ENCODE measurements around the gene TPK1.

Gene TPK1

GRCh38 chr7:144415858-144416257 is 420.0 kb downstream of the TPK1 start:
- TF ChIP-seq, protein P1, sequence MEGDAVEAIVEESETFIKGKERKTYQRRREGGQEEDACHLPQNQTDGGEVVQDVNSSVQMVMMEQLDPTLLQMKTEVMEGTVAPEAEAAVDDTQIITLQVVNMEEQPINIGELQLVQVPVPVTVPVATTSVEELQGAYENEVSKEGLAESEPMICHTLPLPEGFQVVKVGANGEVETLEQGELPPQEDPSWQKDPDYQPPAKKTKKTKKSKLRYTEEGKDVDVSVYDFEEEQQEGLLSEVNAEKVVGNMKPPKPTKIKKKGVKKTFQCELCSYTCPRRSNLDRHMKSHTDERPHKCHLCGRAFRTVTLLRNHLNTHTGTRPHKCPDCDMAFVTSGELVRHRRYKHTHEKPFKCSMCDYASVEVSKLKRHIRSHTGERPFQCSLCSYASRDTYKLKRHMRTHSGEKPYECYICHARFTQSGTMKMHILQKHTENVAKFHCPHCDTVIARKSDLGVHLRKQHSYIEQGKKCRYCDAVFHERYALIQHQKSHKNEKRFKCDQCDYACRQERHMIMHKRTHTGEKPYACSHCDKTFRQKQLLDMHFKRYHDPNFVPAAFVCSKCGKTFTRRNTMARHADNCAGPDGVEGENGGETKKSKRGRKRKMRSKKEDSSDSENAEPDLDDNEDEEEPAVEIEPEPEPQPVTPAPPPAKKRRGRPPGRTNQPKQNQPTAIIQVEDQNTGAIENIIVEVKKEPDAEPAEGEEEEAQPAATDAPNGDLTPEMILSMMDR (IDR thresholded peaks at IDR 0.05; ENCODE audit: low read length) = no peak
- TF ChIP-seq EZH2 (IDR thresholded peaks at IDR 0.05; ENCODE audit: borderline replicate concordance, low read length) = no peak
- Histone ChIP-seq H3K9me2 (ENCODE audit: low read depth, low read length) (no peaks in the 10 kb centered on the region), H3K9ac (ENCODE audit: low read length) (no peak overlapping the region), H3F3A (ENCODE audit: insufficient read depth, low read length) (no peaks in the 10 kb centered on the region), H3K27ac (ENCODE audit: low read depth, low read length, poor library complexity, severe bottlenecking) (no peak overlapping the region), H3K4me1 (ENCODE audit: insufficient read depth, low read length, severe bottlenecking) (no peaks in the 10 kb centered on the region), H3K79me2 (ENCODE audit: insufficient read depth, low read length) (no peaks in the 10 kb centered on the region), H3K4me2 (ENCODE audit: low read length) (no peak overlapping the region), H3K9me3 (ENCODE audit: low read length) (no peaks in the 10 kb centered on the region), H3K4me3 (ENCODE audit: low read depth, low read length, poor library complexity, severe bottlenecking) (no peak overlapping the region), H4K20me1 (ENCODE audit: insufficient read depth, low read length) (no peaks in the 10 kb centered on the region), H3K27me3 (ENCODE audit: insufficient read depth, low read length) (no peaks in the 10 kb centered on the region), H2AFZ (ENCODE audit: low read length) (no peak overlapping the region), H3K36me3 (ENCODE audit: insufficient read depth, low read length) (no peaks in the 10 kb centered on the region)

DNA sequence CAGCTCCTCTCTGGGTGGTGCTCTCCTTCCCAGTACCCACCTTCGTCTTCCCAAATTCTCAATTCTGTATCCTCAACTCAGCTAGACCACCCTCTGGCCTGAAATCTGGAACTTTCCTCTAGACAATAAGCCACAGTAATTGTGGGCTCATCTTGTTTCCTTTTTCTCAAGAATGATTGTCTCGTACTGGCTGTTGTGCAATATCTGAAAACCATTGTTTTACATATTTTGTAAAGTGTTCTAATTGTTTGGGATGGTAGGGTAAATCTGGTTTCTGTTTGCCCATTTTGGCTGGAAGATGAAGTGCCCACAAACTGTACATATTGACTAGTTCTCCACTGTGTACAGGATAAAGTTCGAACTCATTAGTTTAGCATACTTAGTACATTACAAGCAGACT is 421.0 kb downstream of the TPK1 start:
- Histone ChIP-seq H3K4me2 (ENCODE audit: low read length) (no peak overlapping the region), H3K36me3 (ENCODE audit: insufficient read depth, low read length) (no peaks in the 10 kb centered on the region), H3F3A (ENCODE audit: insufficient read depth, low read length) (no peaks in the 10 kb centered on the region), H3K79me2 (ENCODE audit: insufficient read depth, low read length) (no peaks in the 10 kb centered on the region), H3K4me1 (ENCODE audit: insufficient read depth, low read length, severe bottlenecking) (no peaks in the 10 kb centered on the region), H3K27me3 (ENCODE audit: insufficient read depth, low read length) (no peaks in the 10 kb centered on the region), H3K9ac (ENCODE audit: low read length) (no peak overlapping the region), H3K9me2 (ENCODE audit: low read depth, low read length) (no peaks in the 10 kb centered on the region), H3K4me3 (ENCODE audit: low read depth, low read length, poor library complexity, severe bottlenecking) (no peak overlapping the region), H3K9me3 (ENCODE audit: low read length) (no peaks in the 10 kb centered on the region), H4K20me1 (ENCODE audit: insufficient read depth, low read length) (no peaks in the 10 kb centered on the region), H2AFZ (ENCODE audit: low read length) (no peak overlapping the region), H3K27ac (ENCODE audit: low read depth, low read length, poor library complexity, severe bottlenecking) (no peak overlapping the region)
- TF ChIP-seq, protein P1 (IDR thresholded peaks at IDR 0.05; ENCODE audit: low read length) = no peak
- no peak for TF ChIP-seq EZH2 (IDR thresholded peaks at IDR 0.05; ENCODE audit: borderline replicate concordance, low read length)

DNA sequence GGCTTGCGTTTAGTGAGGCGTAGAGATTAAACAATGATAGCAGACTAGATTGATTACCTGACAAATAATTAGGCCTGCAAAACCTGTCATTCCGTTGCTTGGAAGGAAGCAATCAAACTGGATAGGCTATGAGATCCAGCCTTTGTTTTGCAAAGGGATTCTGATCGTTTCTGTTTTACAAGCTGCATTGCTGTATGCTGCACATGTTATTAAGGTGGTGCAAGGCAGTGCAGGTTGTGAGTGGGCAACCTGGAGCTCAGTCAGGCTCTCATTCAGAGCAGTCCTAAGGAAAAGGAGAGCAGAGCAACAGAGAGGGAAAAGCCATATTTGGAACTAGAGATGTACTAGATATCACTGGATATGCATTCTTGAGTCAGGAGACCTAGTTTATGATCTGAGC is 425.4 kb downstream of the TPK1 start:
- Histone ChIP-seq H3K9me2 (ENCODE audit: low read depth, low read length) (no peaks in the 10 kb centered on the region), H3K9me3 (ENCODE audit: low read length) (no peaks in the 10 kb centered on the region), H3K36me3 (ENCODE audit: insufficient read depth, low read length) (no peaks in the 10 kb centered on the region), H3K4me3 (ENCODE audit: low read depth, low read length, poor library complexity, severe bottlenecking) (no peak overlapping the region), H3K27me3 (ENCODE audit: insufficient read depth, low read length) (no peaks in the 10 kb centered on the region), H2AFZ (ENCODE audit: low read length) (no peak overlapping the region), H3K4me1 (ENCODE audit: insufficient read depth, low read length, severe bottlenecking) (no peaks in the 10 kb centered on the region), H3K9ac (ENCODE audit: low read length) (no peak overlapping the region), H4K20me1 (ENCODE audit: insufficient read depth, low read length) (no peaks in the 10 kb centered on the region), H3K27ac (ENCODE audit: low read depth, low read length, poor library complexity, severe bottlenecking) (no peak overlapping the region), H3F3A (ENCODE audit: insufficient read depth, low read length) (no peaks in the 10 kb centered on the region), H3K4me2 (ENCODE audit: low read length) (no peak overlapping the region), H3K79me2 (ENCODE audit: insufficient read depth, low read length) (no peaks in the 10 kb centered on the region)
- no peak for TF ChIP-seq EZH2 (IDR thresholded peaks at IDR 0.05; ENCODE audit: borderline replicate concordance, low read length)
- TF ChIP-seq, protein P1 (IDR thresholded peaks at IDR 0.05; ENCODE audit: low read length) = no peak

All from OCI-LY1 (cell line).